Measurements from ENCODE around the gene FAM228B.

GRCh38 chr2:24088821-24089359, 34.4 kb upstream of the FAM228B start:
- no peak for TF ChIP-seq CTCF (IDR thresholded peaks at IDR 0.05)
- no peak for TF ChIP-seq POLR2AphosphoS5 (IDR thresholded peaks at IDR 0.05)
- TF ChIP-seq EP300 (IDR thresholded peaks at IDR 0.05) = no peak
